Endothelial cell of umbilical vein (primary cell): ENCODE data around the gene PRMT2.

Source experiments
- CTCF ChIP-seq, 2 donors: IDR thresholded peaks; 1 replicate in 1 of 2; 2 replicates in 1 of 2; pipeline ENCODE4 v1.5.1; 2011; ENCODE audit warnings: low read length in 2 of 2, mild to moderate bottlenecking in 2 of 2, moderate library complexity in 2 of 2, control low read depth in 1 of 2, inconsistent platforms in 1 of 2, low read depth in 1 of 2; ENCODE audit not compliant: insufficient read depth in 1 of 2; ENCODE audit errors: extremely low read depth in 1 of 2
- EZH2 ChIP-seq: IDR thresholded peaks from 2 replicates; pipeline ENCODE4 v1.6.1; 2012; ENCODE audit warnings: borderline replicate concordance, low read depth, mild to moderate bottlenecking, moderate library complexity, low read length, inconsistent platforms; ENCODE audit not compliant: severe bottlenecking
- JUN ChIP-seq: IDR thresholded peaks from 2 replicates; pipeline ENCODE4 v1.6.1; 2011; ENCODE audit warnings: borderline replicate concordance, low read depth; ENCODE audit not compliant: insufficient read length, insufficient read depth
- MAX ChIP-seq: IDR thresholded peaks from 2 replicates; pipeline ENCODE4 v1.6.1; 2011; ENCODE audit not compliant: insufficient read depth, insufficient read length
- MYC ChIP-seq: IDR thresholded peaks from one replicate; pipeline ENCODE4 v1.6.1; 2011; ENCODE audit warnings: mild to moderate bottlenecking, low read depth, low read length
- POLR2A ChIP-seq: IDR thresholded peaks from 2 replicates; pipeline ENCODE4 v1.6.1; 2012; ENCODE audit warnings: low read depth, mild to moderate bottlenecking, control low read depth, low read length
- POLR2AphosphoS5 ChIP-seq: IDR thresholded peaks from 2 replicates; pipeline ENCODE4 v1.6.1; 2012; ENCODE audit warnings: low read depth, mild to moderate bottlenecking, control low read depth, low read length, moderate library complexity; ENCODE audit not compliant: insufficient read depth

GRCh38 chr21:46636550-46637285 lies 1.2 kb downstream of the PRMT2 start:
- TF ChIP-seq CTCF (IDR thresholded peaks at IDR 0.05; ENCODE audit: extremely low read depth in 1 of 2, insufficient read depth in 1 of 2, low read depth in 1 of 2, low read length in 2 of 2) (no peak), JUN (no peak), POLR2AphosphoS5 (no peak), POLR2A (no peak), EZH2 (no peak), MAX (no peak), MYC (no peak)
